Measurements from ENCODE around the gene SLC9A7. TPM values are rescaled to one million over a fixed set of nuclear protein-coding genes. Genes with fewer than 3 reads are reported as not detected.
"Not testable (repeated sequence)": the region's sequence is repeated elsewhere in the genome, so short reads cannot be mapped to it uniquely, and the experiment has no call there.

Gene SLC9A7
- 8.6 TPM for total RNA-seq

DNA sequence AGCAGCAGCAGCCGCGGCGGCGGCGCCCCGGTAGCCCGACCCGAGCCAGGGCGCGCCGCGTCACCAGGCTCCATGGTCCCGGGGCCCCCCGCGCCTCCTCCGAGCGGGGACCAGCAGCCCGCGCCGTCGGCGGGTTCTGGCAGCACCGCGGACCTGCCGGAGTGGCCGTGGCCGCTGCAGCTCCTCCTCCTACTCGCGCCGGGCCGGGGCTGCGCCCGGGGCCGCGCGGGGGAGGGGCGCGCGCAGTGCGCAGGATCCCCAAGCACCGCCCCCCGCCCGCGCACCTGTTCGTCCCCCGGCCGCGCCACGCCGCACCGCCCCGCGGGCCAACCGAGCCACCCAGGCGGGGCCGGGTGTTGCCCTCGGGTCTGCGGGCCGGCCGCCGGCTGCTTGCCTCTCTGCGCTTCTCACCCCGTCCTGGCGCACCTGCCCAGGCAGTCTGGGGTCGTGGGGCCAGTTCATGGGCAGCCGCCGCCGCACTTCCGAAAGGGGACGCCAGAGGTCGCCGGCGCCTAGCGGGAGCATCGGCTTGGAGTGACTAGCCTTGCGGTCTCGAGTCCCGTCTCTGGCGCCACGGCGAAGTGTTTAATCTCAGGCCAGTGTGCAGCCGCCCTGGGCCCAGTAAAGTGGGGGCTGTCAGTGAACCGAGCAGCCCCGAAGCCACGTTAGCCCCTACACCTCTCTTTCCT, at the start of gene SLC9A7:
SLC9A7 (minus strand) TSS at position 163 of the 689 bp plus-strand sequence; CDS start at position 74, 89 bp downstream.
- DNase-seq (ENCODE audit: low spot score) = peak; percentile 85
- ATAC-seq = peak; percentile 93

DNA sequence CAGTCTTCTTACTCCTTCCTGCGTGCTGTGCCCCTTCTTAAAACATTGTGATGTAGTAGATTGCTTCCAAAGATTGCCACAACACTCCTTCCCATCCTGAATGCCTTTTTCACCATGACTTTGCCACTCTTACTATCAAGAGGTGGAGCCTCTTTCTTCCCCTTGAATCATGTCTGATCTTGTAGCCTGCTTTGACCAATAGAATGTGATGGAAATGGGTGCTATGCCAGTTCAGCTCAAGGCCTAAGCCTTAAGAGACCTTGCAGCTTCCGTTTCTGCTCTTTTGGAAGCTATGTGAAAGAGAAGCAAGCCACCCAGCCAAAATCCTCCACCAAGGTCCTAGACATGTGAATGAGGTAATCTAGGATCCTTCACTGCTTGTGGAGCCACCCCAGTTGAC, 46.4 kb upstream of the SLC9A7 start:
- no peak for DNase-seq (ENCODE audit: low spot score)
- ATAC-seq = no peak

DNA sequence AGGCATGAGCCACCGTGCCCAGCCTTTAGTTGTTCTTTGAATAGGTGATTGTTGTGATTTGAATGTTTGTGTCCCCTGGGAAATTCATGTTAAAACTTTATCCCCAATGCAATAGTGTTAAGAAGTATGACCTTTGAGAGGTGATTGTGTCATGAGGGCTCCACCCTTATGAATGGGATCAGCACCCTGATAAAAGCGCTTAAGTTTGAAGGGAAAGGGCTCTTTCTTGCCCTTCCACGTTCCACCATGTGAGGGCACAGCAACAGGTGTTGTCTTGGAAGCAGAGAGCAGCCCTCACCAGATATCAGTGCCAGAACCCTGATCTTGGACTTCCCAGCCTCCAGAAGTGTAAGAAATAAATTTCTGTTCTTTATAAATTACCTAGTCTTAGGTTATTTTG, 44.2 kb upstream of the SLC9A7 start:
- ATAC-seq = peak; percentile 78
- DNase-seq (ENCODE audit: low spot score) = no peak

DNA sequence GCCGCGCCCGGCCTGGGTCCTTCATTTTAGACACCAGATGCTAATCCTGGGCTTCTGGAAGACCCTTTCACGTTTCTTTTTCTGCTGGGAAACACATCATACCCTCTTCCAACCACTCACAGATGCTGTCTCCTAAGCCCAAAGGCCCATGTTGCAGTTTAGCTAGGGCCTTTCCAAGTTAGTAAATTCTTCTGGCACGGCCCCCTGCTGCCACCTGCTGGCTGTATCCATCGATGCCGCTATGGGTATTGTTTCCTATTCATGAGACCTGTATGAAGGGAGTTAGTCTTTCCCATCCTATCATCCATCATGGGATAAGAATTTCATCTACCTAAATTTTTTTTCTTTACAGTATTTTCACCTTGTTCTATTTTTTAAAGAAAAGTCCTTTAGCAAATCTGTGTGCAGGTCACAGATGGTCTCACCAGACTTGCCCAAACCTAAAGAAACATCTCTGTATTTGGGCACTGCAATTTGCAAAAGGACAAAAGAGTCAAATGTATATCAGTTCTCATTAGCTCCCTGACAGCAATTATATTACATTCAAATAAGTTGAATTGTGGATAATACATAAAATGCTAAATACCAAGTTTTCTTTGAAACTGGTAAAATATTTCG, 37.8 kb upstream of the SLC9A7 start:
- DNase-seq (ENCODE audit: low spot score) (peak; percentile 74), ATAC-seq (peak; percentile 97)

DNA sequence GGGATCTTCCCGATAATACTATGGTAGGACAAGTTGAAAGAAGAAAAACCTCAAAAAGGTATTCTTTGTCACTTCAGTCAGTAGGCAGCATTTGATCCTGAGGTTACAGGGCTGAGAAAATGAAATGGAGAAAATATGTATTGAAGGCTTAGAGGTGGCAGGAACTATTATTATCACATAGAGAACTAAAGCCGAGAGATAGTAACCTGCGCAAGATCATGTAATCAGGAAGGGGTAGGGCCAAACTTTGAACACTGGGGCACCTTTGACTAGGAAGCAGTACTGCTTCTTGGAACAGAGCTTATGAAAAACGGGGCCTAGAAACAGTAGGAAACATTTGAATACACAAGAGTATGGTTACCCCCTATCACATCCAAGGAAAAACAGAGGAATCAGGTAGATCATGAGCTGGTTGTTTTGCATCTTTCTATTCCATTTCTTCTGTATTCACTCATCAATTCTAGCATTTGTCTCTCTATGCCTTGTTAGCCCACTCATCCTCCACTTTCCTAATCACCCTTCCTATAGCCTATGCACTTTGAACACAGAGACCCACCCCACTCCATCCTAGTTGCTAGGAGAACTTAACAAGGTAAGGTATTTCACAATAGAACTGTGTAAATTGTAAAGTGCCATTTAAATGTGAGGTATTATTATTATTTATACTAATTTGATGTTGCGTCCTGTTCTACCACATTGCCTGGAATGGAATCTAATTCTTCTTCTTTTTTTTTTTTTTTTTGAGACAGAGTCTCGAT, 34.6 kb upstream of the SLC9A7 start:
- ATAC-seq (no peak), DNase-seq (ENCODE audit: low spot score) (no peak)

DNA sequence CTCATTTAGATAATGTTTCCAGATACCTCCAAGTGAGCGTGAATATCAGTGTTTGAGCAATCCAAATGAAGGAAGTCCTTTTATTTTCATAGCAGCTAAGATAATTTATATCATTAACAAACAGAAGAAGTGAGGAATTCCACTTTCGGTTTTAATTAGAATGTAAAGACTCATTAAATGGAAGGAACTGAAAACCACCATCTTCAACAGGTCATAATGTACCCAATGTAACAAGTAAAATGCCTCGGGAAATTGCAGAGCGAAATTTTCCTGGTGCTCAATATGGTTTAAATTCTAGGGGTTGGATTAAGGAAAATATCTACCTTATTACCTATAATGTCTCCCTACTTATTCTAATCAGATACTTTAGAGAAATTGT, 33.9 kb upstream of the SLC9A7 start:
- DNase-seq (ENCODE audit: low spot score) (no peak), ATAC-seq (no peak)

DNA sequence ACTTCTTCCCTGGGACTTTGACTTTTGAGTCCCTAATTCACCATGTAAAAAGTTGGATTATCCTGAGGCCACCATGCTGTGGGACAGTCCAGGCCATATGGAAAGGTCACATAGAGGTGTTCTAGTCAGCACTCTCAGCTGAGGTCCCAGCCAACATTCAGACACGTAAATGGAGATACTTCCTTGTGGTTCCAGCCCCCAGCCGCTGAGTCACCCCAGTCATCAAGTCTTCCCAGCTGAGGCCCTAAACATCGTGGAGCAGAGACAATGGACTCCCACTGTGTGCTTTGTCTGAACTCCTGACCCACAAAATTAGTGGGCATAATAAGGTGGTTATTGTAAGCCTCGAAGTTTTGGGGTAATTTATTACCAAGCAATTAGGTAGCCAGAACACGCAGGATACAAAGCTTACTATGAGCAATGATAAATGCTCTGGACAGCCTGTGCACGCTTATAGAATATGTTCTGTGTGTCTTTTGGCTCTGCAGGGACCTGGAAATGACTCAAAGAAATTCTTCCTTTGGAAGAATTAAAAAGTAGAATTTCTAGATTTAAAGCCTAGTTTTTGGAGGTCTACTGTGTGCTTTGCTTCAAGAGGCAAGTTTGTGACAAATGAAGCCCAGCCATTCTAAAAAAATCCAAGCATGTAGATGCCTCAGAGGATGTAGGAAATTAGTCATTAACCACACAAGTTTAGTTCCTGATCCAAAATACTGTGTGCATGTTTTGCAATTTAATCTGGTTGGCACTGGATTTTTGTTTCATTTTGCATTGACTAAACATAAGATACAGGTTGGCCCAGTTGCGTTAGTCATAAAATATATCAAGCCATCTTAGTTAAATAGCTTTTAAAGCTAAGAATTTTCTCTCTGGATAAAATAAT, 33.2 kb upstream of the SLC9A7 start:
- DNase-seq (ENCODE audit: low spot score) = no peak
- peak; percentile 78 for ATAC-seq

DNA sequence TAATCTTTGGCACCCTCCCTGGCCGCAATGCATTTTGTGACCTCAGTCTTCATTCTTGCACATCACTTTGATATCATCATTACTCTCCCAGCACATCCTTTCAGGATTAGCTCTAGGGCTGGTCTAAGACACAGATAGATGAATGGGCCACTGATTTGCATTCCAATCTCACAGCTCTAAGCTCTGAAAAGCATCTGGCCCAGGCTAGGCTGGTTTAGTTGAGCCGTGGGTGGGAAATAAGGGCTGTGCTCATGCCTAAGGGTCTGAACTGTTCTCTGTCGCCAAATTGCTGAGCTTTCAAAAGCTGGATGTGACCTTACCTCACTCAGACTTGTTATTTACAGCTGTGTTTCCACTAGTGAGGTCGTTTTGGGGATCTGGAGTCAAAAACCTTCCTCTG, 30.0 kb upstream of the SLC9A7 start:
- ATAC-seq = no peak
- no peak for DNase-seq (ENCODE audit: low spot score)

DNA sequence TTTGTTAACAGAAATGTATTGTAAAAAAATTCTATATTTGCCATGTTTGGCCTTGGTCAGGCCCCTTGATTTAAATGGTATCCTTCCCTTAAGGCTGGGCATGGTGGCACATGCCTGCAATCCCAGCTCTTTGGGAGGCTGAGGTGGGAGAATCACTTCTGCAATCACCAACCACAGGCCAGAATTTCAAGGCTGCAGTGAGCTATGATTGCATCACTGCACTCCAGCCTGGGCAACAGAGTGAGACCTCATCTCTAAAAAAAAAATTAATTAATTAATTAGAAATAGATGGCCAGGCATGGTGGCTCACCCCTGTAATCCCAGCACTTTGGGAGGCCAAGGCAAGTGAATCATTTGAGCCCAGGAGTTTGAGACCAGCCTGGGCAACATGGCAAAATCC, 25.5 kb upstream of the SLC9A7 start:
- DNase-seq (ENCODE audit: low spot score); ATAC-seq: not testable (repeated sequence)

DNA sequence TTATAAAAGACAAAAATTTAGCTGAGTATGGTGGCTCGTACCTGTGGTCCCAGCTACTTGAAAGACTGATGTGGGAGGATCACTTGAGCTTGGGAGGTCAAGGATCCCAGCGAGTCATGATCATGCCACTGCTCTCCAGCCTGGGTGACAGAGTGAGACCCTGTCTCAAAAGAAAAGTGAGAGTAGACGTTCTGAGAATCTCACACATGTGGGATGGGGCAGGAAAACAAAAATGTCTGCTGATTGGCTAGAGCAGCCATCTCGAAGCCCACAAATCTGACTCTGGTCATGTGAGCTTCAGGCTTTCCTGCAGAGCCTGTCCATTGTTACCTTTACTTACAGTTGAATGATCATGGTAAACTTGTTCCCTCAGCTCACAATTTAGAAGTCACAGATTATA, 23.1 kb upstream of the SLC9A7 start:
- no peak for DNase-seq (ENCODE audit: low spot score)
- ATAC-seq = no peak

DNA sequence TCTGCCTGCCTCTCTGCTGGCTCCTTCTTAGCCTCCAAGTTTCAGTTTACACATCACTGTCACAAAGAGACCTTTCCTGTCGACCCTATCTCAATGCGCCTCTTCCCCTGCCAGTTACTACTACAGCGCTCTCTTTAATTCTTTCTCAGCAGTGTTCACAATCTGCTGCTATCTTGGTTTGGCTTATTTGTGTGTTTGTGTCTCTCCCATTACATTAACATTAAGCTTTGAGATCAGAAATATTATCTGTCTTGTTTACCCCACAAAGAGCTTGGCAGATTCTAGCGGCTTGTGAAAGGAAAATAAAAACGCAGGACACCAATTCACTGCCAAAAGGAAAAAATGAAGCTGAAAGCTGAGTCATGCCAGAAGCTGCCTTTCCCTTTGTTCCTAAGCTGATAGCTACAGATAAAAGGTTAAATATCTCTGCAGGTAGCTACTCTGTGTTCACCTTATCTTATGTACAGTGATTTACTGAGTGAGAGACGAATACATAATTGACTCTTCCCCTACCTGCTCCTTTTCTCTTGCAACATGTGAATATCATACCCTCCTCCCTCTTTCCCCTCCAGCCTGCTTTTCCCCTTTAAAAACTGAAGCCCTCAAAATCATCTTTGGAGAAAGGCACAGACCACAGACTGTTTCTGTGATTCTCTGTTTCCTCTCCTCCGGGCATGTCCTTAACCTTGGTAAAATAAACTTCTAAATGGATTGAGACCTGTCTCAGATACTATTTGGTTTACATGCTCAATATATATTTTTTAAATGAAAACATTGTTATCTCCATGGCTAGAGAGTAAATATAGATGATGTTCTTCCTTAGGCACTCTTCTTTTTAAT, 19.3 kb upstream of the SLC9A7 start:
- ATAC-seq (peak; percentile 65), DNase-seq (ENCODE audit: low spot score) (no peak)

DNA sequence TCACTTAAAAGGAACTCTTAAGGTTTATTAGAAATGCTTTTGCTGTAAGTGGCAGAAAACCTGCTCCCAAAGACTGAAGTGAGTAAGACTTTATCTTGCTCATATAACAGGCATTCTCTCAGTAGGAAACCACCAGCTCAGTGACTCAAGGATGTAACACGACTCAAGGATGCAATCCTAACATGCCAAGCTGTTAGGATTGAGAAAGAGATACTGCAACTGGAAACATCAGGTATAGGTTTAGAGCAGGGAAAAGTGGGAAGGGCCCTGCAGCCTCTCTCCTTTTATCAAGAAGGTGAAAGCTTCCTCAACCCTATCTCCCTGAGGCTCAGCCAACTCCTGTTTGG, 11.9 kb upstream of the SLC9A7 start:
- ATAC-seq (no peak), DNase-seq (ENCODE audit: low spot score) (no peak)

DNA sequence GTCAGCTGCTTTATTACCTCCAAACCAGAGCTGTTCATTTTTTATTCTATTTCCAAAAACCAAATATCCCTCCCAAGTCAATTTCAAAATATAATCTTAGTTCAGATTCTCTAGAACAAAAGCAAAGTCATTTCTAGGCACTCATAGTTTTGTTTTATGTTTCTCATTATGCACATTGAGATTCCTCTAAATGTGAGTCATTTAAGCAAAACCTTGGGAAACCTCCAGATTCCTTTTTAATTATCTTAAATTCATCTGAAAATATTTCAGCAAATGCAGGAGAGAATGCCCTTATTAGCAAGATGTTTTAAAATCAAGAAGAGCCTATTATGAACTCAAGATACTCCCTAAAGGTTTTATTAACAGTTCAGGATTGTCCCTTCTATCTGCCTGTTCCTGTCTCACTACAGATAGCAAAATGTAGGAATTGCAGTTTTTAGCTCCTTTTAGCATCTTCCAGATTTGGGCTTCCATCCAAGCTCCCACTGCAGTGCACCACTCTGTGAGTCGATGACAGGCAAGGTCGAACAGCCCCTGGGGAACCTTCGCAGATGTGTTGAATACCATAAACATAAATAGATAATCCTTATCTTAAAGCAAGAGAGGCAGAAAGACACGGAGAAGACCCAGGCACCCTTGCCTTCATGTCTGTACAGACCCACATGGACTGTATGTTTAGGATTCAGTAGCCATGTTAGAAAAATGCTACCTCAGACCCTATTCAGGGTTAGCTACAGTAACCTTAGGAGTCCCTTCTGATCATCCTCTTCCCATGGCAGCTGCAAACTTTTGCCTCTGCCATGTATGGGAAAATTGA, 11.3 kb upstream of the SLC9A7 start:
- ATAC-seq (no peak), DNase-seq (ENCODE audit: low spot score) (no peak)

DNA sequence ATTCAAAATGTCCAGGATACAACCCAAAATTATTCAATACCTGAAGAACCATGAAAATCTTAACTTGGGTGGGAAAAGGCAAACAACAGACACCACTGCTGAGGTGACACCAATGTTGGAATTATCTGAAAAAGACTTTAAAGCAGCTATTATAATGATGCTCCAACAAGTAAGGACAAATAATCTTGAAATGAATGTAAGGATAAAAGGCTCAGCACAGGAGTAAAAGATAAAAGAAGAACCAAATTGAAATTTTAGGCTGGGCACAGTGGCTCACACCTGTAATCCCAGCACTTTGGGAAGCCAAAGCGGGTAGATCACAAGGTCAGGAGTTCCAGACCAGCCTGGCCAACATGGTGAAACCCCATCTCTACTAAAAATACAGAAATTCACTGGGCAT, 4.0 kb upstream of the SLC9A7 start:
- ATAC-seq = no peak

DNA sequence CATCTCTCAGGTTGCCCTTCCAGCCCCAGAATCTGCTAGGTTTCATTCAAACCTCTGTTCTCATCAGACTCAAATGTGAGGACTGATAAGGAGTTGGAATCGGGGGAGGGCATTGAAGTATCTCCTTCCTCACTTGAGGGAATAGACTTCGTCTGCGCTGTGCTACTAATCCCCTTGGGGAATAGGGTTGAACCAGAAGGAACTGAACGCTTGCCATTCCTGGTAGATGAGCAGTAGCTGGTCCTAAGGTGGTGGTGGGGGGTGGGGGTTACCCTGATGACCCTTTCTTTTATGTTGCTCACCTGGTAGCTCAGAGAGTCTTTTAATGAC, 692 bp upstream of the SLC9A7 start:
- no peak for ATAC-seq
- DNase-seq (ENCODE audit: low spot score) = no peak

More for the DNA sequence above, 4.0 kb upstream of the SLC9A7 start:
- no peak for DNase-seq (ENCODE audit: low spot score)

DNA sequence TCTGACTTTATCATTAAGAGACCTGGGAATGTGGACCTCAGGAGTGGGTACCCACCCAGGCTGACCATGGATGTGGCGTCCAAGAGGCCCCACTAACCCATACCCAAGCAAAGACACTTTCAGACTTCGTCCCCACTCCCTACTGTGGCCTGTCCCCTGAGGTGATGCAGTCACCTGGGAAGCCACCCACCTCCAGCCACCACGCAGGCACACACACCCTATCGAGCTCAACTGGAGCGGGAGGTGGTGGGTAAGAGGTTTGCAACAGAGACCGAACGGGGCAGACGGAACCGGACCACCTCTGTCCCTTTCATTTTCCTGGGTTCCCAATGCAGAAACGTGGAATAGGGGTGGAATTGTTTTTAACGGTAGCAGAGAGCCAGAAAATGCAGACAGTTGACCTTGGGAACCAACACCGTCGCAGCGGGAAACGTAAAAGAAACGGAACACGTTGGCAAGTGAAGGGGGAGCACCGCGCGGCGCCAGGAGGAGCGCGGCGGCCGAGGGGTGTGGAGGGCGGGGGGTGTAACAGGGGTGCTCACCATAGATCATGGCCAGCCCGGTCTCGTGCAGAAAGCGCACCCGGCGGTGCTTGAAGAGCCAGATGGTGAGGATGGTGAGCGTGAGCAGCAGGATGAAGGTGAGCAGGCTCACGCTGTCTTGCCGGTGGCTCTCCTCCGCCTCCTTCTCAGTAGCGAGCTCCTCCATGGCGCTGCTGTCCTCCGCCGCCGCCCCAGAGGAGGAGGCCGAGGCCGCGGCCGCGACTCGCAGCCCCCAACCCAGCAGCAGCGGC, 559 bp downstream of the SLC9A7 start:
- DNase-seq (ENCODE audit: low spot score) = no peak
- ATAC-seq = peak; percentile 24

DNA sequence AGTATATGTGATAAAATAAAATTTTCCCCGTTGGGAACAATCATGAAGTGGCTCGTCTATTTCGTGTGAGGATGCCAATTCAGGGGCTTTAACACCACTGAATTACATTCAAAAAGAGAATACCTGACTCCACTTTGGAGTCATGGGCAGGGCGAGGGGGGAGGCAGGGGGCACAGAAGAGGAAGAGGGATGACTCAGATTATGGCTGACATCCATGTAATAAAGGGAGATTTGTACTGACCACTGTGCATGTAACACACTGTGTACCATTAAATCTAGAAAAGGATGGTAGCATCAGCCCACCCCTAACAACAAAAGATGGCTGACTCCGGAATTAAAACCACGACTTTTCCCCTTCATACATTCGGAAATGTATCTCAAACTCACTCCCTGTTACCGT, 1.3 kb downstream of the SLC9A7 start:
- ATAC-seq (no peak), DNase-seq (ENCODE audit: low spot score) (no peak)

DNA sequence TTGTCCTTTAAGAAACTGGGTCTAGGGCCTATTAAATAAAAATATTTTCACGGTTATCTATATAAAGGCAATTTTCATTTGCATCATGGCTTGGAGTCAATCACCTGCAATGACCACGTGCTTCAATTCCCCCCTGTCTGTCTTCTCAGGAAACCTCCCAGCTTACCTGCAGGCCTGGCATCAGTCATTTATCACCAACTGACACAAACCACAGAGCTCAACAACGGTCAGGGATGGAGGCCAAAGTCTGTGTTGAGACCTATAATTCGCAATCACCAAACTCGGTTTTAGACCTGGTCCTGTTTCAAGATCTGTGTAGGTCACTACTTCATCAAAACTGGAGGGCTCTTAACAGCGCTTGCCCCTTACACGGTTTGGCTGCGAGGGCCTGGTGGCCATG, 1.9 kb downstream of the SLC9A7 start:
- no peak for ATAC-seq
- no peak for DNase-seq (ENCODE audit: low spot score)

DNA sequence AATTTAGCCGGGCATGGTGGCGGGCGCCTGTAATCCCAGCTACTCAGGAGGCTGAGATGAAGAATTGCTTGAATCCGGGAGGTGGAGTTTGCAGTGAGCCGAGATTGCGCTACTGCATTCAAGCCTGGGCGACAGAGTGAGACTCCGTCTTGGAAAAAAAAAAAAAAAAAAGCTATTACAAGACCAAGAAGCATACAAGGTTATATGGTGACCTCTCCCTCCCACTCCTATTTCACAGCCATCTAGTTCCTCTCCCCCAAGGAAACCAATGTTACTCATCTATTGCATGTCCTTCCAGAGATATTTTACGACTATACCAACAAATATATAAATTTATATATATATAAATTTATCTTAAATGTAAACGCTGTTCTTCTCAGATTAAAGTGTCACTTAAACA, 3.2 kb downstream of the SLC9A7 start:
- no peak for DNase-seq (ENCODE audit: low spot score)
- ATAC-seq = no peak
